Stimulated activated CD4-positive, alpha-beta T cell treated with anti-CD3 and anti-CD28 coated beads, Interleukin-15, amount 100 ng/mL, for 24 hours (primary cell): ENCODE data around the gene TRABD2A.
"Not testable (repeated sequence)": the region's sequence is repeated elsewhere in the genome, so short reads cannot be mapped to it uniquely, and the experiment has no call there.

Experiments used
- DNase-seq: peaks from one replicate; pipeline ENCODE4 v3.0.0-alpha.2; 2020

Gene TRABD2A

DNA sequence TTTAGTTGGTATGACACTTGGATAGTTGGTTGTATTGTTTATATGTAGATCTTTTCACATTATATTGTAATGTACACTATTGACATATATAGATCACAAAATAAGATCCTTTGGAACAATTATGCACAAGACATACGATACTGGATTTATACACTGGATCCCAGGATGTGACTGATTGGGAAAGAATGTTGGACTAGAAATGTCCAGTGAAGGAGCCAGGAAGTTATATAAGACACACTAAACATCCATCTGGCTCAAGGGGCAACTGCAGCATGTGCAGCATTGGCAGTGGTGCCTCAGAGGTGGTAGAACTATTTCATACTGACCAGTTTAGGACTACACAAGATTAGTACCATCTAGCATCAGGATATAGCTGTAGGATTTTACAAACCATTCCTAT lies 104.9 kb downstream of the TRABD2A start:
- no peak for DNase-seq

DNA sequence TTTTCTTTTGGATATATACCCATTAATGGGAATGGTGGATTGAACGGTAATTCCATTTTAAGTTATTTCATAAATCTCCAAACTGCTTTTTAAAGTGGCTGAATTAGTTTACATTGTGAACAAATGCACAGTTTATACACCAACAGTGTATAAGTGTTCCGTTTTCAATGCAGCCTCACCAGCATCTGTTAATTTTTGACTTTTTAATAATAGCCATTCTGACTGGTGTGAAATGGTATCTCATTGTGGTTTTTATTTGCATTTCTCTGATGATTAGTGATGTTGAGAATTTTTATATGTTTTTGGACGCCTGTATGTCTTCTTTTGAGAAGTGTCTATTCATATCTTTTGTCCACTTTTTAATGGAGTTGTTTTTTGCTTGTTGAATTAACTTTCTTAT lies 107.3 kb downstream of the TRABD2A start:
- DNase-seq: not testable (repeated sequence)
